Brain microvascular endothelial cell (primary cell): ENCODE results near the gene SMC3.

Source experiments
- DNase-seq: peaks from one replicate; pipeline ENCODE4 v3.0.0-alpha.2; 2020
- H3K27ac ChIP-seq: fragments of 250-450 bp; sonication (Bioruptor Pico); 2 replicates; pipeline ENCODE4 v1.5.1; 2020; ENCODE audit warnings: mild to moderate bottlenecking, moderate library complexity
- H3K27me3 ChIP-seq: fragments of 250-450 bp; sonication (Bioruptor Pico); replicated peaks from 2 replicates; pipeline ENCODE4 v1.5.1; 2020; ENCODE audit warnings: mild to moderate bottlenecking
- H3K36me3 ChIP-seq: fragments of 250-450 bp; sonication (Bioruptor Pico); replicated peaks from 2 replicates; pipeline ENCODE4 v1.5.1; 2020; ENCODE audit warnings: mild to moderate bottlenecking
- H3K4me3 ChIP-seq: 2 replicates; pipeline ENCODE4 v1.5.1; 2011; ENCODE audit warnings: low read depth, mild to moderate bottlenecking, control low read depth, low read length, moderate library complexity
- CTCF ChIP-seq: IDR thresholded peaks from 2 replicates; pipeline ENCODE4 v1.5.1; 2011; ENCODE audit warnings: low read depth, mild to moderate bottlenecking, moderate library complexity, low read length, control low read depth, inconsistent platforms; ENCODE audit errors: missing control alignments
- in situ Hi-C: cut with HindIII; loops from 2 replicates; pipeline ENCODE4 v1.10.0; 2017; ENCODE audit warnings: low sequenced_read_pairs, low pct_ligation_motif_present

Gene SMC3

GRCh38 chr10:110591760-110592159, 24.3 kb downstream of the SMC3 start:
- Histone ChIP-seq H3K36me3 (peaks cover 40% of the 10 kb centered on the region), H3K27ac (no peak overlapping the region), H3K4me3 (no peak overlapping the region), H3K27me3 (no peaks in the 10 kb centered on the region)
- TF ChIP-seq CTCF = no peak
- in situ Hi-C loops = no loop called here
- DNase-seq = no peak

- in situ Hi-C loops = no loop called here
- no peak overlapping the region for H3K4me3 ChIP-seq
- DNase-seq = no peak
- H3K27ac ChIP-seq = no peak overlapping the region
- H3K27me3 ChIP-seq = no peaks in the 10 kb centered on the region
- H3K36me3 ChIP-seq = peaks cover 30% of the 10 kb centered on the region
- TF ChIP-seq CTCF = no peak
Observed at GRCh38 chr10:110597476-110597875, 30.0 kb downstream of the SMC3 start.

- TF ChIP-seq CTCF = peak; percentile 71
- in situ Hi-C loops = no loop called here
Observed at GRCh38 chr10:110600487-110601101, 33.1 kb downstream of the SMC3 start.

GRCh38 chr10:110601581-110601980, 34.1 kb downstream of the SMC3 start:
- H3K36me3 ChIP-seq = peaks cover 21% of the 10 kb centered on the region
- no peak for DNase-seq
- H3K27me3 ChIP-seq = no peaks in the 10 kb centered on the region
- H3K4me3 ChIP-seq = no peak overlapping the region
- in situ Hi-C loops = no loop called here
- TF ChIP-seq CTCF = no peak
- H3K27ac ChIP-seq = no peak overlapping the region

More at GRCh38 chr10:110600487-110601101, 33.1 kb downstream of the SMC3 start:
- Histone ChIP-seq H3K36me3 (peaks cover 21% of the 10 kb centered on the region), H3K4me3 (no peak overlapping the region), H3K27ac (no peak overlapping the region), H3K27me3 (no peaks in the 10 kb centered on the region)
- peak; percentile 65 for DNase-seq

- Histone ChIP-seq H3K4me3 (no peak overlapping the region), H3K27me3 (no peaks in the 10 kb centered on the region), H3K27ac (no peak overlapping the region), H3K36me3 (no peaks in the 10 kb centered on the region)
- in situ Hi-C loops = no loop called here
- TF ChIP-seq CTCF = no peak
- DNase-seq = no peak
Observed at GRCh38 chr10:110608087-110608486, 40.6 kb downstream of the SMC3 start.

GRCh38 chr10:110609605-110610004, 42.1 kb downstream of the SMC3 start:
- peak; percentile 15 for TF ChIP-seq CTCF

More at GRCh38 chr10:110609605-110610004, 42.1 kb downstream of the SMC3 start:
- Histone ChIP-seq H3K27ac (no peak overlapping the region), H3K4me3 (no peak overlapping the region), H3K36me3 (no peaks in the 10 kb centered on the region), H3K27me3 (no peaks in the 10 kb centered on the region)
- DNase-seq = no peak
- in situ Hi-C loops = no loop called here
